ENCODE measurements around the gene LRRC39. TPM values are rescaled to one million over a fixed set of nuclear protein-coding genes. Genes with fewer than 3 reads are reported as not detected.

LRRC39 gene
- total and polyA plus RNA-seq, 2 experiments from 2014 or later, result 11.6 to 17.3 TPM

DNA sequence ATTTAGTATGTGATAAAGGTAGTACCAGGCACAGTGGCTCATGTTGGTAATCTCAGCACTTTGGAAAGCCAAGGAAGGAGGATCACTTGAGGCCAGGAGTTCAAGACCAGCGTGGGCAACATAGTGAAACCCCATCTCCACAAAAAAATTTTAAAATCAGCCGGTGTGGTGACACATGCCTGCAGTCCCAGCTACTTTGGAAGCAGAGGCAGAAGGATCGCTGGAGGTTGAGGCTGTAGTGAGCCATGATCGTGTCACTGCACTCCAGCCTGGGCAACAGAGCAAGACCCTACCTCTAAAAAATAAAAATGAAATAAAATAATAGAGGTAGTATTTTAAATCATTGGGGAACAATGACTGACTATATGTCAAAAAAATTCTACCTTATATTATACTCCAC is 62.5 kb downstream of the LRRC39 start:
- H3K36me3 ChIP-seq, result no peaks in the 10 kb centered on the region
- TF ChIP-seq, protein P1, sequence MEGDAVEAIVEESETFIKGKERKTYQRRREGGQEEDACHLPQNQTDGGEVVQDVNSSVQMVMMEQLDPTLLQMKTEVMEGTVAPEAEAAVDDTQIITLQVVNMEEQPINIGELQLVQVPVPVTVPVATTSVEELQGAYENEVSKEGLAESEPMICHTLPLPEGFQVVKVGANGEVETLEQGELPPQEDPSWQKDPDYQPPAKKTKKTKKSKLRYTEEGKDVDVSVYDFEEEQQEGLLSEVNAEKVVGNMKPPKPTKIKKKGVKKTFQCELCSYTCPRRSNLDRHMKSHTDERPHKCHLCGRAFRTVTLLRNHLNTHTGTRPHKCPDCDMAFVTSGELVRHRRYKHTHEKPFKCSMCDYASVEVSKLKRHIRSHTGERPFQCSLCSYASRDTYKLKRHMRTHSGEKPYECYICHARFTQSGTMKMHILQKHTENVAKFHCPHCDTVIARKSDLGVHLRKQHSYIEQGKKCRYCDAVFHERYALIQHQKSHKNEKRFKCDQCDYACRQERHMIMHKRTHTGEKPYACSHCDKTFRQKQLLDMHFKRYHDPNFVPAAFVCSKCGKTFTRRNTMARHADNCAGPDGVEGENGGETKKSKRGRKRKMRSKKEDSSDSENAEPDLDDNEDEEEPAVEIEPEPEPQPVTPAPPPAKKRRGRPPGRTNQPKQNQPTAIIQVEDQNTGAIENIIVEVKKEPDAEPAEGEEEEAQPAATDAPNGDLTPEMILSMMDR (IDR thresholded peaks at IDR 0.05; ENCODE audit: low read depth, low read length), result no peak
- no peaks in the 10 kb centered on the region for H3K9me3 ChIP-seq (ENCODE audit: low read depth)
- H3K27ac ChIP-seq, result no peak overlapping the region
- H3K4me3 ChIP-seq, result no peak overlapping the region
- DNase-seq (ENCODE audit: low read depth in 1 of 2, low spot score in 1 of 2), result no peak
- no peaks in the 10 kb centered on the region for H3K4me1 ChIP-seq (ENCODE audit: low read depth)
- H3K27me3 ChIP-seq, result no peaks in the 10 kb centered on the region

DNA sequence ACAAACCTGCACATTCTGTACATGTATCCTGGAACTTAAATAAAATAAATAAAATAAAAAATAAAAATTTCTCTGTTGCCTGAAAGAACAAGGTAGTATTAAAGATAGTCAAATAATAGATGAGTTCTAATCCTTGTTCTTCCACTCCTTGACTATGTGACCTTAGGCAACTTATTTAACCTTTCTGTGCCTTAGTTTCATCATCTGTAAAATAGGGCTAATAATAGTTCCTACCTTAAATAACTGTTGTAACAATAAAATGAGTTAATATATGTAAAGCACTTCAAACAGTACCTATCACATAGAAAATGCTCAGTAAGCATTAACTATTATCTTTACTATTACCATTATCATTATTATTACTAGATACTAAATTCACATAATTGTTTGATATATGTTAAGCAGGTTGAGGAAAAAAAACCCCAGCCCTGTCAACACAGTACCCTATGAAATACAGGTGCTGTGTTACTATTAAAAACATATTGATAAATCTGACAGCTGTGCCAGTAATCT is 68.4 kb downstream of the LRRC39 start:
- H3K27ac ChIP-seq, result no peak overlapping the region
- no peaks in the 10 kb centered on the region for H3K4me1 ChIP-seq (ENCODE audit: low read depth)
- H3K36me3 ChIP-seq, result no peaks in the 10 kb centered on the region
- H3K4me3 ChIP-seq, result no peak overlapping the region
- TF ChIP-seq, protein P1 (IDR thresholded peaks at IDR 0.05; ENCODE audit: low read depth, low read length), result no peak
- DNase-seq (ENCODE audit: low read depth in 1 of 2, low spot score in 1 of 2), result no peak
- H3K27me3 ChIP-seq, result no peaks in the 10 kb centered on the region
- H3K9me3 ChIP-seq (ENCODE audit: low read depth), result no peaks in the 10 kb centered on the region

DNA sequence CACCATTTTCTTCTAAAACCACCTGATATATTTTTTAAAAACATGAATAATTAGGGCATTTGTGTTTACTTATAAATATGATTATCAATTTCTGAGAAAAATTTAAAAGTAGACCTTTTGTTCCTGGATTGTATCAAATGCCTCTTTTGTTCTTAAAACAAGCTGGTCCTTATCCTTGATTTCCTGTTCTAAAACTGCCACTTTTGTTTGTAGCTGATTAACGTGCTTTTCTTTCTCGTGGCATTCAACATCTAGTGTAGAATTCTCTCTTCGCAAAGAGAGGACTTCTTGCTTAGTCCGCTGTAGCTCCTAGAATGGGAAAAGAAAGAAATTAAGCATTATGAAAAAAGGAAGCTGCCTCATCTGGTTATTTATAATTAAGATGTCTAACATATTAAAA is 70.4 kb downstream of the LRRC39 start:
- H3K4me1 ChIP-seq (ENCODE audit: low read depth), result no peaks in the 10 kb centered on the region
- no peaks in the 10 kb centered on the region for H3K27me3 ChIP-seq
- H3K27ac ChIP-seq, result no peak overlapping the region
- H3K9me3 ChIP-seq (ENCODE audit: low read depth), result no peaks in the 10 kb centered on the region
- TF ChIP-seq, protein P1 (IDR thresholded peaks at IDR 0.05; ENCODE audit: low read depth, low read length), result no peak
- H3K4me3 ChIP-seq, result no peak overlapping the region
- DNase-seq (ENCODE audit: low read depth in 1 of 2, low spot score in 1 of 2), result no peak
- H3K36me3 ChIP-seq, result peaks cover 6% of the 10 kb centered on the region

DNA sequence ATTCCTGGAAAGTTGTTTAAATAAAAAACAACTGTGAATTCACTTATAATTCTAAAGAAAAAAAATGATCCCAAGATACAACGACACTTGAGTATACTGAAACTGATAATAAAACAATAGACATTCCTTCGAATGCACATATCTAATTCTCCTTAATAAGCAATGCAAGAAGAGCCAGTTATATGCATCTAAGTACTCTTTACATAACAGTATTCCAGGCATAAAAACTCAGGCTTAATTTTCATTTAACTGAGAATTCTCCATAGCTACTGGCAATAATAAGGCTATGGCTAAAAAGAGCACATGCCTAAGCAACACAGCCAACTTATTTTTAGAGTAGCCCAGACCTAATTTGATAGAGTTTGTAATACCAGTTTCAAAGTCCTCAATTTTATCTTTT is 76.5 kb downstream of the LRRC39 start:
- H3K27me3 ChIP-seq, result no peaks in the 10 kb centered on the region
- H3K4me3 ChIP-seq, result no peak overlapping the region
- TF ChIP-seq, protein P1 (IDR thresholded peaks at IDR 0.05; ENCODE audit: low read depth, low read length), result no peak
- peaks cover 7% of the 10 kb centered on the region for H3K36me3 ChIP-seq
- no peaks in the 10 kb centered on the region for H3K4me1 ChIP-seq (ENCODE audit: low read depth)
- DNase-seq (ENCODE audit: low read depth in 1 of 2, low spot score in 1 of 2), result no peak
- H3K27ac ChIP-seq, result no peak overlapping the region
- H3K9me3 ChIP-seq (ENCODE audit: low read depth), result no peaks in the 10 kb centered on the region

DNA sequence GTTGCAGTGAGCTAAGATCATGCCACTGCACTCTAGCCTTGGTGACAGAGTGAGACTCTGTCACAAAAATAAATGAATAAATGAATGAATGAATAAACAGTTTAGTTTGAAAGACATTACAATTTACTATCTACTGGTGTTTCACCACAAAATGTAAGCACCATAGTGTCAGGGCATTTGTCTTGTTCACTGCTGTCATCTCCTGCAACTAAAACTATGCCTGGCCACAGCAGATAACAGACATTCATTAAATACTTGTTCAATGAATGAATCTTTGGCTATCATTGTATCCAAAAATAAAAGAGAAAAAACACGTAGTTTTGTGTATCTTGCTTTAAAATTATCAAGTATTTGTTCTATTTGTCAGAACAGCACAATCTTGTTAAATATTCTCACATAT is 77.9 kb downstream of the LRRC39 start:
- Histone ChIP-seq H3K4me1 (ENCODE audit: low read depth) (no peaks in the 10 kb centered on the region), H3K4me3 (no peak overlapping the region), H3K27me3 (no peaks in the 10 kb centered on the region), H3K9me3 (ENCODE audit: low read depth) (no peaks in the 10 kb centered on the region), H3K36me3 (peaks cover 11% of the 10 kb centered on the region), H3K27ac (no peak overlapping the region)
- TF ChIP-seq, protein P1 (IDR thresholded peaks at IDR 0.05; ENCODE audit: low read depth, low read length), result no peak
- DNase-seq (ENCODE audit: low read depth in 1 of 2, low spot score in 1 of 2), result peak in 1 of 2 donors; percentile 79

Other genes starting within 250 kb of the LRRC39 start
- 7.7 and 12.1 TPM in 2 replicates for gene SLC35A3, start 208.3 kb downstream of the LRRC39 start, total RNA-seq
- gene SLC35A3, start 208.3 kb downstream of the LRRC39 start, polyA plus RNA-seq, result 7.8 and 11.0 TPM in 2 replicates
- 1.8 and 4.2 TPM in 2 replicates for gene SASS6, start 45.3 kb downstream of the LRRC39 start, total RNA-seq
- gene SASS6, start 45.3 kb downstream of the LRRC39 start, polyA plus RNA-seq, result 2.5 and 3.3 TPM in 2 replicates
- 13.9 and 15.0 TPM in 2 replicates for gene TRMT13, start 45.1 kb downstream of the LRRC39 start, total RNA-seq
- gene TRMT13, start 45.1 kb downstream of the LRRC39 start, polyA plus RNA-seq, result 15.8 and 25.2 TPM in 2 replicates
- 4.8 and 5.8 TPM in 2 replicates for gene DBT, start 71.6 kb upstream of the LRRC39 start, total RNA-seq
- gene DBT, start 71.6 kb upstream of the LRRC39 start, polyA plus RNA-seq, result 9.1 and 9.3 TPM in 2 replicates
- 34.2 and 36.1 TPM in 2 replicates for gene RTCA, start 88.0 kb upstream of the LRRC39 start, total RNA-seq
- 40.5 and 45.0 TPM in 2 replicates for gene RTCA, start 88.0 kb upstream of the LRRC39 start, polyA plus RNA-seq
- 16.9 and 18.1 TPM in 2 replicates for gene CDC14A, start 174.2 kb upstream of the LRRC39 start, total RNA-seq
- 9.6 and 14.3 TPM in 2 replicates for gene CDC14A, start 174.2 kb upstream of the LRRC39 start, polyA plus RNA-seq